WTC11 (cell line): ENCODE results near the gene MACROD2. TPM values are rescaled to one million over a fixed set of nuclear protein-coding genes. Genes with fewer than 3 reads are reported as not detected.

ENCODE experiments used
- ATAC-seq: fragments of 200-7000 bp; cut with Tn5 transposase; 2 replicates; pipeline ENCODE4 v1.10.0; 2021; ENCODE audit warnings: mild to moderate bottlenecking, moderate library complexity
- CTCF ChIA-PET: fragments of 300-600 bp; sonication (Branson Sonifier 250); formaldehyde crosslinking; loops from one replicate; lab custom pipeline; 2021; ENCODE audit warnings: antibody characterized with exemption; lab: Charles Lee
- POLR2A ChIA-PET: fragments of 350-600 bp; sonication (Branson Sonifier 250); formaldehyde crosslinking; loops from one replicate; lab custom pipeline; 2021; ENCODE audit warnings: antibody characterized with exemption; lab: Charles Lee
- DNase-seq: peaks from one replicate; pipeline ENCODE4 v3.0.0; 2021; ENCODE audit warnings: low spot score
- H3K27ac Mint-ChIP-seq: 2 replicates; pipeline ENCODE4 v1.8.0; 2021; ENCODE audit warnings: mixed read lengths
- H3K27me3 Mint-ChIP-seq: 2 replicates; pipeline ENCODE4 v1.8.0; 2021; ENCODE audit warnings: low read depth, mild to moderate bottlenecking, moderate library complexity, mixed read lengths
- H3K36me3 Mint-ChIP-seq: 2 replicates; pipeline ENCODE4 v1.8.0; 2021; ENCODE audit warnings: mixed read lengths
- H3K4me1 Mint-ChIP-seq: 2 replicates; pipeline ENCODE4 v1.8.0; 2022; ENCODE audit warnings: mixed read lengths
- H3K4me3 Mint-ChIP-seq: 2 replicates; pipeline ENCODE4 v1.8.0; 2021; ENCODE audit warnings: mild to moderate bottlenecking, moderate library complexity, mixed read lengths
- H3K9me3 Mint-ChIP-seq: 2 replicates; pipeline ENCODE4 v1.8.0; 2021; ENCODE audit warnings: mixed read lengths
- ATF3 ChIP-seq: sonication (generic); formaldehyde crosslinking; conservative IDR thresholded peaks from 2 replicates; pipeline ENCODE4 v1.8.1; 2022; ENCODE audit warnings: mild to moderate bottlenecking, missing genetic modification reagents
- ATF6 ChIP-seq: sonication (generic); formaldehyde crosslinking; IDR thresholded peaks from 2 replicates; pipeline ENCODE4 v1.8.1; 2023; ENCODE audit warnings: mild to moderate bottlenecking, missing genetic modification reagents
- CDX4 ChIP-seq: fragments of 250-450 bp; sonication (Bioruptor Pico); IDR thresholded peaks from 2 replicates; pipeline ENCODE4 v1.9.0; 2021; ENCODE audit warnings: moderate library complexity, mild to moderate bottlenecking, inconsistent platforms, borderline replicate concordance
- ESRRA ChIP-seq: sonication (generic); formaldehyde crosslinking; IDR thresholded peaks from 2 replicates; pipeline ENCODE4 v1.8.1; 2022; ENCODE audit warnings: mild to moderate bottlenecking, missing genetic modification reagents, borderline replicate concordance
- MYBL2 ChIP-seq: sonication (generic); formaldehyde crosslinking; IDR thresholded peaks from 2 replicates; pipeline ENCODE4 v1.8.1; 2023; ENCODE audit warnings: mild to moderate bottlenecking, moderate library complexity, missing genetic modification reagents
- NFE2L1 ChIP-seq: sonication (generic); formaldehyde crosslinking; IDR thresholded peaks from 2 replicates; pipeline ENCODE4 v1.8.1; 2023; ENCODE audit warnings: missing genetic modification reagents
- NFYB ChIP-seq: sonication (generic); formaldehyde crosslinking; conservative IDR thresholded peaks from 2 replicates; pipeline ENCODE4 v1.8.0; 2022; ENCODE audit warnings: low read depth, missing genetic modification reagents
- NR1H2 ChIP-seq: sonication (generic); formaldehyde crosslinking; IDR thresholded peaks from 2 replicates; pipeline ENCODE4 v1.9.0; 2021; ENCODE audit warnings: mild to moderate bottlenecking, moderate library complexity, missing genetic modification reagents
- OVOL2 ChIP-seq: fragments of 250-450 bp; sonication (Bioruptor Pico); IDR thresholded peaks from 2 replicates; pipeline ENCODE4 v1.9.0; 2021; ENCODE audit warnings: mild to moderate bottlenecking, borderline replicate concordance
- PRRX2 ChIP-seq: fragments of 250-450 bp; sonication (Bioruptor Pico); IDR thresholded peaks from 2 replicates; pipeline ENCODE4 v1.8.0; 2021; ENCODE audit warnings: mild to moderate bottlenecking
- RORB ChIP-seq: fragments of 250-450 bp; sonication (Bioruptor Pico); IDR thresholded peaks from 2 replicates; pipeline ENCODE4 v1.9.0; 2021; ENCODE audit warnings: mild to moderate bottlenecking
- SMAD3 ChIP-seq: sonication (generic); formaldehyde crosslinking; IDR thresholded peaks from 2 replicates; pipeline ENCODE4 v1.8.0; 2022; ENCODE audit warnings: missing genetic modification reagents, mild to moderate bottlenecking, borderline replicate concordance
- SOX15 ChIP-seq: fragments of 250-450 bp; sonication (Bioruptor Pico); IDR thresholded peaks from 2 replicates; pipeline ENCODE4 v1.9.0; 2021; ENCODE audit warnings: mild to moderate bottlenecking
- TCF7 ChIP-seq: sonication (generic); formaldehyde crosslinking; IDR thresholded peaks from 2 replicates; pipeline ENCODE4 v1.8.0; 2022; ENCODE audit warnings: mild to moderate bottlenecking, low read depth, missing genetic modification reagents, moderate library complexity
- USF1 ChIP-seq: sonication (generic); formaldehyde crosslinking; IDR thresholded peaks from 2 replicates; pipeline ENCODE4 v1.8.0; 2022; ENCODE audit warnings: mild to moderate bottlenecking, missing genetic modification reagents
- USF2 ChIP-seq: sonication (generic); formaldehyde crosslinking; IDR thresholded peaks from 2 replicates; pipeline ENCODE4 v1.8.1; 2023; ENCODE audit warnings: mild to moderate bottlenecking, missing genetic modification reagents, moderate library complexity
- ZBTB43 ChIP-seq: sonication (generic); formaldehyde crosslinking; IDR thresholded peaks from 2 replicates; pipeline ENCODE4 v1.8.1; 2023; ENCODE audit warnings: mild to moderate bottlenecking, missing genetic modification reagents
- ZNF219 ChIP-seq: sonication (generic); formaldehyde crosslinking; IDR thresholded peaks from 2 replicates; pipeline ENCODE4 v1.8.0; 2023; ENCODE audit warnings: missing genetic modification reagents, mild to moderate bottlenecking, borderline replicate concordance
- ZNF263 ChIP-seq: sonication (generic); formaldehyde crosslinking; IDR thresholded peaks from 2 replicates; pipeline ENCODE4 v1.8.1; 2022; ENCODE audit warnings: low read depth, mild to moderate bottlenecking, moderate library complexity, missing genetic modification reagents
- ZNF423 ChIP-seq: fragments of 250-450 bp; sonication (Bioruptor Pico); IDR thresholded peaks from 2 replicates; pipeline ENCODE4 v2.1.2; 2022; ENCODE audit warnings: mild to moderate bottlenecking, moderate library complexity
- total RNA-seq: library from RNA; stranded (reverse); gene quantifications from 3 replicates; pipeline ENCODE4 v1.2.3, GENCODE V29; 2021

The MACROD2 gene
- total RNA-seq, 1 experiment from 2014 or later: 4.1 TPM

GRCh38 chr20:15563836-15564235, 1568.5 kb downstream of the MACROD2 start:
- no peaks in the 10 kb centered on the region; the same call in 1 of the 2 replicates for H3K27me3 Mint-ChIP-seq
- H3K36me3 Mint-ChIP-seq: no peaks in the 10 kb centered on the region
- H3K27ac Mint-ChIP-seq: no peak overlapping the region
- peaks cover 28% of the 10 kb centered on the region for H3K4me1 Mint-ChIP-seq
- no peak overlapping the region for H3K4me3 Mint-ChIP-seq
- ChIA-PET POLR2A (no interaction called here), CTCF (no interaction called here)
- DNase-seq (no peak), ATAC-seq (no peak)
- TF ChIP-seq NFE2L1 (CRISPR knock-in tag): no peak
- no peak for TF ChIP-seq PRRX2 (CRISPR knock-in tag)
- TF ChIP-seq OVOL2 (CRISPR knock-in tag): no peak
- no peak for TF ChIP-seq NFYB (CRISPR knock-in tag)
- no peak for TF ChIP-seq NR1H2
- no peak for TF ChIP-seq ZNF263 (CRISPR knock-in tag)
- TF ChIP-seq CDX4 (CRISPR knock-in tag): no peak
- TF ChIP-seq ZNF219 (CRISPR knock-in tag): no peak
- no peak for TF ChIP-seq SMAD3 (CRISPR knock-in tag)
- TF ChIP-seq ESRRA: no peak
- TF ChIP-seq ZNF423: no peak
- no peak for TF ChIP-seq USF1 (CRISPR knock-in tag)
- H3K9me3 Mint-ChIP-seq: peaks cover 7% of the 10 kb centered on the region; the same call in 1 of the 2 replicates

- DNase-seq: no peak
- ChIA-PET CTCF (no interaction called here), POLR2A (no interaction called here)
- TF ChIP-seq TCF7 (no peak), RORB (CRISPR knock-in tag) (no peak), ATF3 (no peak), SOX15 (CRISPR knock-in tag) (no peak), USF2 (no peak), ZBTB43 (CRISPR knock-in tag) (no peak), NFE2L1 (CRISPR knock-in tag) (no peak)
- no peak overlapping the region; the same call in 1 of the 2 replicates for H3K27ac Mint-ChIP-seq
- no peak overlapping the region for H3K4me3 Mint-ChIP-seq
- no peaks in the 10 kb centered on the region for H3K9me3 Mint-ChIP-seq
- no peaks in the 10 kb centered on the region; the same call in 1 of the 2 replicates for H3K27me3 Mint-ChIP-seq
- no peaks in the 10 kb centered on the region for H3K36me3 Mint-ChIP-seq
- peaks cover 28% of the 10 kb centered on the region for H3K4me1 Mint-ChIP-seq
- ATAC-seq: no peak
Observed at GRCh38 chr20:15564981-15565380, 1569.7 kb downstream of the MACROD2 start.

GRCh38 chr20:15565786-15566185, 1570.5 kb downstream of the MACROD2 start:
- DNase-seq (no peak), ATAC-seq (no peak)
- POLR2A ChIA-PET: no interaction called here
- H3K27ac Mint-ChIP-seq: no peak overlapping the region
- no peak overlapping the region for H3K4me3 Mint-ChIP-seq
- TF ChIP-seq MYBL2 (CRISPR knock-in tag) (no peak), ZNF219 (CRISPR knock-in tag) (no peak), ZNF263 (CRISPR knock-in tag) (no peak), NFE2L1 (CRISPR knock-in tag) (no peak), ATF6 (CRISPR knock-in tag) (no peak), USF1 (CRISPR knock-in tag) (no peak)
- no peaks in the 10 kb centered on the region for H3K9me3 Mint-ChIP-seq
- CTCF ChIA-PET: no interaction called here
- no peaks in the 10 kb centered on the region; the same call in 1 of the 2 replicates for H3K27me3 Mint-ChIP-seq
- H3K4me1 Mint-ChIP-seq: peaks cover 26% of the 10 kb centered on the region
- H3K36me3 Mint-ChIP-seq: no peaks in the 10 kb centered on the region
